CD1c-positive myeloid dendritic cell (primary cell): ENCODE measurements around the gene EBPL.
"Not testable (repeated sequence)": the region's sequence is repeated elsewhere in the genome, so short reads cannot be mapped to it uniquely, and the experiment has no call there.

Source experiments
- DNase-seq: peaks from one replicate; pipeline ENCODE4 v3.0.0-alpha.2; 2016; ENCODE audit errors: extremely low spot score

EBPL gene

GRCh38 chr13:49635599-49636433 is 55.5 kb downstream of the EBPL start:
- peak; percentile 50 for DNase-seq

- no peak for DNase-seq
Observed at GRCh38 chr13:49633710-49634109, 57.6 kb downstream of the EBPL start.

- no peak for DNase-seq
Observed at GRCh38 chr13:49632156-49632555, 59.1 kb downstream of the EBPL start.

GRCh38 chr13:49630580-49630979 is 60.7 kb downstream of the EBPL start:
- DNase-seq = no peak

GRCh38 chr13:49629947-49630346 is 61.3 kb downstream of the EBPL start:
- no peak for DNase-seq

GRCh38 chr13:49629196-49629938 is 61.9 kb downstream of the EBPL start:
- DNase-seq = no peak

- DNase-seq = peak; percentile 86
Observed at GRCh38 chr13:49627831-49628652, 63.2 kb downstream of the EBPL start, which contains the start of gene ARL11. Gene ARL11, plus strand, starts transcription at chr13:49628507. Its CDS starts 1,941 bp downstream, at chr13:49630448.

GRCh38 chr13:49625392-49626079 is 65.8 kb downstream of the EBPL start:
- DNase-seq = peak; percentile 52

GRCh38 chr13:49624229-49624628 is 67.1 kb downstream of the EBPL start:
- no peak for DNase-seq

- no peak for DNase-seq
Observed at GRCh38 chr13:49622174-49622946, 68.9 kb downstream of the EBPL start.

GRCh38 chr13:49620170-49620621 is 71.1 kb downstream of the EBPL start:
- no peak for DNase-seq

GRCh38 chr13:49616676-49617065 is 74.6 kb downstream of the EBPL start:
- DNase-seq = no peak

GRCh38 chr13:49615836-49616675 is 75.2 kb downstream of the EBPL start:
- no peak for DNase-seq

- DNase-seq = not testable (repeated sequence)
Observed at GRCh38 chr13:49612042-49612441, 79.2 kb downstream of the EBPL start.
